Colonic mucosa (tissue), 4 donors: ENCODE measurements around the gene GRHPR. TPM values are rescaled to one million over a fixed set of nuclear protein-coding genes. Genes with fewer than 3 reads are reported as not detected.
A peak's percentile ranks its signal among the peaks of the same experiment; 100 is the strongest.

Experiments used
- DNase-seq: peaks from one replicate; pipeline ENCODE4 v3.0.0-alpha.2; 2020
- H3K27ac ChIP-seq: fragments of 200-600 bp; one replicate; pipeline ENCODE4 v1.8.0; 2021
- H3K27me3 ChIP-seq: fragments of 200-600 bp; one replicate; pipeline ENCODE4 v1.8.0; 2021
- H3K36me3 ChIP-seq: fragments of 200-600 bp; one replicate; pipeline ENCODE4 v1.8.0; 2021
- H3K4me1 ChIP-seq: fragments of 200-600 bp; one replicate; pipeline ENCODE4 v1.8.0; 2021; ENCODE audit warnings: mild to moderate bottlenecking
- H3K4me3 ChIP-seq: fragments of 200-600 bp; one replicate; pipeline ENCODE4 v1.8.0; 2021
- H3K9ac ChIP-seq, 2 donors: one replicate each; pipeline ENCODE4 v1.7.0; 2013; ENCODE audit warnings: control low read depth in 2 of 2, low read depth in 2 of 2, low read length in 2 of 2
- H3K9me3 ChIP-seq: fragments of 200-600 bp; one replicate; pipeline ENCODE4 v1.8.0; 2021
- CTCF ChIP-seq: fragments of 200-600 bp; IDR thresholded peaks from one replicate; pipeline ENCODE4 v1.8.0; 2022; ENCODE audit warnings: antibody characterized with exemption, mild to moderate bottlenecking
- intact Hi-C: fragments of 100-400 bp; cut with DNase I; formaldehyde crosslinking; loops from one replicate; pipeline ENCODE4 v1.14.1; 2022
- total RNA-seq, 2 donors: library from RNA; stranded (reverse); fragmentation: NEBNext Ultra II Directional in 1 of 2; extraction: Animal tissue kit (Norgen Biotek cat#: 25700) in 1 of 2; gene quantifications; one replicate each; pipeline ENCODE4 v1.2.1, GENCODE V29; 2021
- donor health status: healthy.
- donor health status: DM: no; HTN: no; CAD: no.
- donor health status: DM: no; HTN: no; CAD: no.

The GRHPR gene
- total RNA-seq, 2 donors from 2014 or later, result 71.1 to 94.0 TPM

- Histone ChIP-seq H3K27ac (no peak overlapping the region), H3K36me3 (no peaks in the 10 kb centered on the region), H3K4me1 (no peaks in the 10 kb centered on the region), H3K4me3 (no peak overlapping the region), H3K27me3 (no peaks in the 10 kb centered on the region), H3K9ac (no peak overlapping the region), H3K9me3 (no peaks in the 10 kb centered on the region)
- intact Hi-C loops, result no loop called here
- no peak for TF ChIP-seq CTCF
- no peak for DNase-seq
Observed at GRCh38 chr9:37413311-37413710, 9.2 kb upstream of the GRHPR start.

GRCh38 chr9:37414503-37414943 is 8.0 kb upstream of the GRHPR start:
- Histone ChIP-seq H3K9ac (no peak overlapping the region), H3K4me1 (no peaks in the 10 kb centered on the region), H3K27ac (no peak overlapping the region), H3K27me3 (no peaks in the 10 kb centered on the region), H3K9me3 (no peaks in the 10 kb centered on the region), H3K4me3 (no peak overlapping the region), H3K36me3 (no peaks in the 10 kb centered on the region)
- DNase-seq, result no peak
- TF ChIP-seq CTCF, result no peak
- intact Hi-C loops, result no loop called here

GRCh38 chr9:37415011-37415719 is 7.3 kb upstream of the GRHPR start:
- Histone ChIP-seq H3K9me3 (no peaks in the 10 kb centered on the region), H3K9ac (no peak overlapping the region), H3K36me3 (no peaks in the 10 kb centered on the region), H3K27ac (no peak overlapping the region), H3K4me1 (no peaks in the 10 kb centered on the region), H3K4me3 (no peak overlapping the region), H3K27me3 (no peaks in the 10 kb centered on the region)
- intact Hi-C loops, result no loop called here
- peak; percentile 89 for TF ChIP-seq CTCF
- DNase-seq, result peak; percentile 82

GRCh38 chr9:37417252-37417803 is 5.2 kb upstream of the GRHPR start:
- Histone ChIP-seq H3K27me3 (no peaks in the 10 kb centered on the region), H3K27ac (no peak overlapping the region), H3K4me3 (no peak overlapping the region), H3K4me1 (peaks cover 3% of the 10 kb centered on the region), H3K36me3 (no peaks in the 10 kb centered on the region), H3K9me3 (no peaks in the 10 kb centered on the region), H3K9ac (no peak overlapping the region)
- DNase-seq, result no peak
- no peak for TF ChIP-seq CTCF
- intact Hi-C loops, result no loop called here

GRCh38 chr9:37417857-37418618 is 4.5 kb upstream of the GRHPR start:
- Histone ChIP-seq H3K27me3 (no peaks in the 10 kb centered on the region), H3K4me3 (no peak overlapping the region), H3K9me3 (no peaks in the 10 kb centered on the region), H3K36me3 (no peaks in the 10 kb centered on the region), H3K4me1 (peaks cover 3% of the 10 kb centered on the region), H3K9ac (no peak overlapping the region), H3K27ac (no peak overlapping the region)
- no peak for DNase-seq
- TF ChIP-seq CTCF, result no peak
- intact Hi-C loops, result no loop called here
